ENCODE data around the gene USP31. TPM values are rescaled to one million over a fixed set of nuclear protein-coding genes. Genes with fewer than 3 reads are reported as not detected.

USP31 gene
- total and polyA plus RNA-seq, 2 of the 8 experiments (the other 6 are each of a cell fraction or from before 2014, with no cell fraction given), result 6.7 to 19.0 TPM

DNA sequence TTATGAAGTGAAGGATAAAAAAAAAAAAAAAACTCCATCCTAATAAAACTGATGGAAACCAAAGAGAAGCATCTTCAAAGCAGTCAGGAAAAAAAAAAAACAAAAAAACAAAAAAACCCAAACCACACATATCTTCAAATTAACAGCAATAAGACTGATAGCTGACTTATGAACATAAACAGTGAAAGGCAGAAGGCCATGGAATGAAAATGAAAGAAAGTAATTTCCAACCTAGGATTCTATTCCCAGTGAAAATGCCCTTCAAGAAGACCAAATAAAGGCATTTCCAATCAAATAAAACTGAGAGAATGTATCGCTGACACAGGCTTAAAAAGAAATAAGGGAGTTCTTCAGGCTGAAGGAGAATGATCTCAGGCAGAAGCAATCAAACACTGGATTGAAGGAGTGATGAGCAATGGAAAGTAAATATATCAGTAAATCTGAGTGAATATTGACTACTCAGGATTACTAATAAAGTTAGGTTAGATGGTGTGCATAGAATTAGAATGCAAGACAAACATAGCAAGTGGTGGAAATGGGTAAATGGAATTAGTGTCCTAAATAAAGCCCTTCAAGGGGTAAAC lies 92.1 kb downstream of the USP31 start:
- DNase-seq (ENCODE audit: low read depth in 1 of 2, low spot score in 2 of 2) (no peak), FAIRE-seq (no peak)
- Histone ChIP-seq H3K4ac (replicated peaks; ENCODE audit: insufficient read length, low read depth, low read length) (no peak overlapping the region), H4K20me1 (replicated peaks in 1 of 2; ENCODE audit: control insufficient read depth in 1 of 2, insufficient read depth in 2 of 2, low read length in 2 of 2) (no peaks in the 10 kb centered on the region), H2BK15ac (ENCODE audit: low read length) (no peak overlapping the region), H4K5ac (ENCODE audit: insufficient read length, low read depth, low read length) (no peak overlapping the region), H2BK120ac (replicated peaks; ENCODE audit: low read depth, low read length) (no peak overlapping the region), H2BK5ac (ENCODE audit: low read depth, low read length) (no peak overlapping the region), H3K9ac (replicated peaks in 1 of 4; ENCODE audit: extremely low read depth in 1 of 4, low read depth in 3 of 4, low read length in 3 of 4) (no peak overlapping the region), H3K18ac (ENCODE audit: extremely low read depth, low read length) (no peak overlapping the region), H3K79me1 (ENCODE audit: low read depth, low read length) (no peaks in the 10 kb centered on the region), H3K27me3 (replicated peaks in 1 of 4; ENCODE audit: control insufficient read depth in 3 of 4, extremely low read depth in 1 of 4, insufficient read depth in 3 of 4, low read length in 3 of 4) (no peaks in the 10 kb centered on the region), H3K23me2 (ENCODE audit: low read depth, low read length) (peaks cover 2% of the 10 kb centered on the region; the same call in 1 of the 2 replicates), H2AK5ac (ENCODE audit: low read depth, low read length) (no peak overlapping the region), H3K9me3 (ENCODE audit: insufficient read depth in 2 of 2, low read depth in 1 of 2, low read length in 1 of 2) (no peaks in the 10 kb centered on the region), H3K4me1 (replicated peaks in 1 of 4; ENCODE audit: control insufficient read depth in 3 of 4, insufficient read depth in 4 of 4, low read length in 3 of 4) (peaks cover 0 to 13% (median 8%) of the 10 kb centered on the region in 4 experiments; a peak in 3 of 7 replicates), H3K23ac (ENCODE audit: insufficient read length) (no peak overlapping the region), H3K36me3 (ENCODE audit: control insufficient read depth in 2 of 4, insufficient read depth in 4 of 4, low read length in 3 of 4) (no peaks in the 10 kb centered on the region), H3K79me2 (ENCODE audit: control insufficient read depth in 1 of 2, insufficient read depth in 2 of 2, low read length in 2 of 2) (no peaks in the 10 kb centered on the region), H3K4me3 (ENCODE audit: extremely low read depth in 1 of 4, insufficient read depth in 2 of 4, low read depth in 3 of 4, low read length in 4 of 4) (no peak overlapping the region), H3K27ac (ENCODE audit: low read depth, low read length) (no peak overlapping the region), H3K4me2 (ENCODE audit: insufficient read depth in 1 of 2, low read depth in 2 of 2, low read length in 2 of 2) (no peak overlapping the region), H4K8ac (ENCODE audit: extremely low read depth, insufficient read depth, low read length) (no peak overlapping the region), H3K56ac (replicated peaks; ENCODE audit: insufficient read length, low read depth, low read length) (no peak overlapping the region), H2BK12ac (ENCODE audit: low read depth, low read length) (no peak overlapping the region), H2BK20ac (ENCODE audit: low read length) (no peak overlapping the region), H2AFZ (ENCODE audit: low read length) (no peak overlapping the region), H4K91ac (replicated peaks; ENCODE audit: insufficient read length, low read length) (no peak overlapping the region), H3K14ac (ENCODE audit: insufficient read length) (no peak overlapping the region)
- POLR2A ChIA-PET (ENCODE audit: partially characterized antibody), result no interaction called here
- CTCF ChIA-PET (ENCODE audit: partially characterized antibody), result interaction anchor here (0.7 to 3.9 kb wide), 5 partner anchors 79 to 292 kb away, joined by 3 to 21 read pairs (median 3); no protein-coding TSS in a partner anchor
- WGBS, 2 experiments (ENCODE audit: extremely low coverage in 1 of 2, insufficient coverage in 1 of 2, insufficient read length in 1 of 2, insufficient replicate concordance in 2 of 2, low coverage in 1 of 2, low lambda C conversion rate in 2 of 2, missing lambda C conversion rate in 1 of 2), result 83% methylated on average over 1 of the region's 1 CpG; no CpG with 5 or more reads in 1 of the 2 experiments
- TF ChIP-seq CREB1 (IDR thresholded peaks at IDR 0.05) (no peak), RFX5 (IDR thresholded peaks at IDR 0.05; ENCODE audit: borderline replicate concordance, low read depth, low read length) (no peak), CHD2 (IDR thresholded peaks at IDR 0.05; ENCODE audit: low read length) (no peak), BRCA1 (IDR thresholded peaks at IDR 0.05; ENCODE audit: low read depth, low read length) (no peak)
